SU-DHL-6 (cell line): ENCODE data around the gene HOXA6.

Experiments
- H2AFZ ChIP-seq: fragments of 200-600 bp; sonication (generic); 2 replicates; pipeline ENCODE4 v1.6.1; 2014; ENCODE audit warnings: low read depth, mild to moderate bottlenecking, moderate library complexity, mixed read lengths, antibody characterized with exemption, low read length; ENCODE audit not compliant: severe bottlenecking
- H3F3A ChIP-seq: fragments of 200-600 bp; shearing (Covaris generic); 2 replicates; pipeline ENCODE4 v1.6.0; 2016; ENCODE audit warnings: antibody characterized with exemption, mild to moderate bottlenecking; ENCODE audit not compliant: insufficient read depth
- H3K27ac ChIP-seq: fragments of 200-600 bp; sonication (generic); 2 replicates; pipeline ENCODE4 v1.5.1; 2016; ENCODE audit warnings: low read depth, mild to moderate bottlenecking, low read length, moderate library complexity, mixed read lengths
- H3K27me3 ChIP-seq: fragments of 200-600 bp; sonication (generic), shearing (Covaris generic); 2 replicates; pipeline ENCODE4 v1.6.0; 2014; ENCODE audit warnings: mild to moderate bottlenecking, low read length
- H3K36me3 ChIP-seq: fragments of 200-600 bp; sonication (generic); 2 replicates; pipeline ENCODE4 v1.6.1; 2014; ENCODE audit warnings: mild to moderate bottlenecking, low read length, mixed read lengths
- H3K4me2 ChIP-seq: fragments of 300-600, 200-600 bp; shearing (Covaris generic), sonication (generic); 2 replicates; pipeline ENCODE4 v1.6.0; 2014; ENCODE audit warnings: low read length, low read depth, mild to moderate bottlenecking; ENCODE audit not compliant: poor library complexity, severe bottlenecking
- H3K4me3 ChIP-seq: fragments of 200-600 bp; sonication (generic); 2 replicates; pipeline ENCODE4 v1.5.1; 2014; ENCODE audit warnings: antibody characterized with exemption, low read length, mild to moderate bottlenecking, mixed read lengths; ENCODE audit not compliant: insufficient read depth, poor library complexity, severe bottlenecking
- H3K79me2 ChIP-seq: fragments of 200-600 bp; sonication (generic); 2 replicates; pipeline ENCODE4 v1.6.1; 2014; ENCODE audit warnings: mild to moderate bottlenecking, low read length, moderate library complexity; ENCODE audit not compliant: insufficient read depth
- H3K9ac ChIP-seq: fragments of 200-600 bp; sonication (generic); 2 replicates; pipeline ENCODE4 v1.7.0; 2014; ENCODE audit warnings: mild to moderate bottlenecking, low read length
- H3K9me2 ChIP-seq: fragments of 200-600 bp; sonication (generic); replicated peaks from 2 replicates; pipeline ENCODE4 v1.6.1; 2014; ENCODE audit warnings: low read length; ENCODE audit not compliant: insufficient read depth
- H3K9me3 ChIP-seq: fragments of 200-600 bp; sonication (generic); 2 replicates; pipeline ENCODE4 v1.6.1; 2014; ENCODE audit warnings: low read length, mixed read lengths; ENCODE audit not compliant: insufficient read depth
- H4K20me1 ChIP-seq: fragments of 200-600 bp; sonication (generic); 2 replicates; pipeline ENCODE4 v1.6.1; 2014; ENCODE audit warnings: low read depth, mild to moderate bottlenecking, antibody characterized with exemption, low read length, moderate library complexity, mixed read lengths
- CTCF ChIP-seq: fragments of 200-600 bp; sonication (generic); IDR thresholded peaks from one replicate; pipeline ENCODE4 v1.5.1; 2017; ENCODE audit warnings: antibody characterized with exemption, mild to moderate bottlenecking, low read length, moderate library complexity; ENCODE audit not compliant: insufficient read depth, poor library complexity, severe bottlenecking
- EZH2phosphoT487 ChIP-seq: fragments of 200-600 bp; sonication (generic), shearing (Covaris generic); conservative IDR thresholded peaks from 2 replicates; pipeline ENCODE4 v1.6.1; 2018; ENCODE audit warnings: mild to moderate bottlenecking, antibody characterized with exemption, low read length, moderate library complexity, mixed read lengths

HOXA6 gene

DNA sequence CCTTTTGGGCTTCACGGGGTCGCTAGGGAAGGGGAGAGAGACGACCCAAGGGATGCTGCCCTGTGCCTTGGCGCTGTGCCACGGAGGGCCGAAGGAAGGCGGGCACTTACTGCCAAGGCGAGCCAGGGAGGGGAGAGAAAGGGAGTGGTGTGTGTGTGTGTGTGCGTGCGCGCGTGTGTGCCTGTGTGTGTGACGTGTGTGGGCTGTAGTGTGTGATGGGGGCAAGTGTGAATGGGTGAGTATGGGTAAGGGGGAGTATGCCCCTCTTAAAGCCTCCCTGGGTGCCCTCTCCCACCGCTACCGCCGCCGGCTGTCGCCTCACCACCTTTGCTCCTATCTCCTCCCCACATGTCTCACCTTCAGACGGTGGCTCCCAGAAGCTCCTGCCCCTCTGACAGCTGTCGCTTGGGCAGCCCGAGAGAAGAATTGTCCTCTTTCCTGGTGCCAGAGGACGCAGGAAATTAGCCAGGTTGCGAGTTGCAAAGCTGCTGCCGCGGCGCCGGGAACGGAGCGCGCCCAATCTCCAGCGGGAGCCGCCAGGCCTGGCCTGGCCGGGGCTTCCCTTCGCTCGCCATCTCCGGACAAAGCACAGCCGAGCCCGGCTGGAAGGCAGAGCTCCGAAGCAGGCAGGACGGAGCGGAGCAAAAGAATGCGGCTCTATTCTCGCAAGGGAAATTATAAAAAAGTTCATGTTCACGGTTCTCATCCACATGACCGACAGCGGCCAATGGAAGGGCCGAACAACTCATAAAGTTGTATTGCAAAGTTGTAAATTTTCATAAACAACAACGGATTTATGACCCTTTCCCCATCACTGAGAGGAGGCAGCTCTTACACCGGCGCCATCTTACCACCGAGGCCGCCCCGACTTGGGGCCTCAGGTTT lies 4.6 kb upstream of the HOXA6 start, which contains the start of gene HOXA3:
Gene HOXA3 (minus strand): TSS at position 653 of the 885 bp plus-strand sequence. CDS start 41,943 bp downstream, outside the sequence.
- H3K4me2 ChIP-seq = peak within 1 kb of the TSS; percentile 73
- H3K36me3 ChIP-seq = 0 out of 2 replicates have a peak, but pooled peaks cover 4% of the 10 kb centered on the region
- H2AFZ ChIP-seq = peak within 1 kb of the TSS; percentile 93
- no peaks in the 10 kb centered on the region for H3K9me3 ChIP-seq
- no peak within 1 kb of the TSS for H3K27ac ChIP-seq
- H3K9me2 ChIP-seq = no peaks in the 10 kb centered on the region
- peak within 1 kb of the TSS; percentile 75 for H3K9ac ChIP-seq
- TF ChIP-seq EZH2phosphoT487 (no peak), CTCF (no peak)
- H4K20me1 ChIP-seq = no peaks in the 10 kb centered on the region
- peaks cover 6% of the 10 kb centered on the region; the same call in 1 of the 2 replicates for H3F3A ChIP-seq
- H3K27me3 ChIP-seq = no peaks in the 10 kb centered on the region
- H3K4me3 ChIP-seq = peak within 1 kb of the TSS; percentile 62
- H3K79me2 ChIP-seq = peaks cover 19% of the 10 kb centered on the region; the same call in 1 of the 2 replicates

DNA sequence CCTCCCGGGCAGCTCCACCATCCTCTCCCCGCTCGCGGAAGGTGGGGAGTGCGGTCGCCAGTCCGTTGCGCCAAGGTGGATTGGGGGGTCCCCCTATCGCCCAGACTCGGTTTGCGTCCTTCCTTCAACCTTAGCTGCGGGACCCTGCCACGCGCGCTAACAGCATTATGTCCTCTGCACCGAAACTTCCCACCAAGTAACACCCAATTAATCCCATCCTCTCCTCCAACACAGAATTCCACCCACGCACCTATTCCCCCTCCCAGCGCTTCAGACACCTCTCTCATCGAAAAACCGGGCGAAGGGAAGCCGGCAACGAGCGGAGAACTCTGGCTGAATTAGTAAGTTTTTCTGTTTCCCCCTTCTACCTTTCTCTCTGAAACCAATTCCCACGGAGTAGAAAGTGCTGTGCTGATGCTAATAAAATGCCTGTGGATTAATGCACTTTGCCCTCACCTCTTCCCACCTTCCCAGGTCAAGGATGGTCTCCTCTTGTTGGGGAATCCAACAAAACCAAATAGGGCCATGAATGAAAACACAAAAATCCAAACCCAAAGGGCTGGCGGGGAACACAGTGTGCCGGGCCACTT lies 3.9 kb upstream of the HOXA6 start:
- peaks cover 4% of the 10 kb centered on the region; the same call in 1 of the 2 replicates for H3F3A ChIP-seq
- H3K9me2 ChIP-seq = no peaks in the 10 kb centered on the region
- no peak for TF ChIP-seq CTCF
- no peak for TF ChIP-seq EZH2phosphoT487
- peaks cover 19% of the 10 kb centered on the region; the same call in 1 of the 2 replicates for H3K79me2 ChIP-seq
- H3K27ac ChIP-seq = no peak overlapping the region
- H3K36me3 ChIP-seq = 0 out of 2 replicates have a peak, but pooled peaks cover 4% of the 10 kb centered on the region
- no peaks in the 10 kb centered on the region for H3K27me3 ChIP-seq
- H3K4me3 ChIP-seq = peak overlapping the region; percentile 62
- H2AFZ ChIP-seq = peak overlapping the region; percentile 93
- H3K9ac ChIP-seq = peak overlapping the region; percentile 75
- peak overlapping the region; percentile 73 for H3K4me2 ChIP-seq
- H4K20me1 ChIP-seq = no peaks in the 10 kb centered on the region
- no peaks in the 10 kb centered on the region for H3K9me3 ChIP-seq

GRCh38 chr7:27150568-27151340 lies 3.2 kb upstream of the HOXA6 start:
- H3K4me2 ChIP-seq = peak overlapping the region; percentile 73
- H3K79me2 ChIP-seq = peaks cover 19% of the 10 kb centered on the region; the same call in 1 of the 2 replicates
- no peaks in the 10 kb centered on the region for H3K27me3 ChIP-seq
- TF ChIP-seq CTCF (peak; percentile 96), EZH2phosphoT487 (no peak)
- H3K27ac ChIP-seq = peak overlapping the region; percentile 46
- peak overlapping the region; percentile 93 for H2AFZ ChIP-seq
- peak overlapping the region; percentile 62 for H3K4me3 ChIP-seq
- H4K20me1 ChIP-seq = no peaks in the 10 kb centered on the region
- peaks cover 4% of the 10 kb centered on the region; the same call in 1 of the 2 replicates for H3F3A ChIP-seq
- no peaks in the 10 kb centered on the region for H3K9me2 ChIP-seq
- H3K9me3 ChIP-seq = no peaks in the 10 kb centered on the region
- H3K36me3 ChIP-seq = 0 out of 2 replicates have a peak, but pooled peaks cover 4% of the 10 kb centered on the region
- H3K9ac ChIP-seq = peak overlapping the region; percentile 75
